GM19239 (cell line): ENCODE results near the gene KLK11.
"Not testable (repeated sequence)": the region's sequence is repeated elsewhere in the genome, so short reads cannot be mapped to it uniquely, and the experiment has no call there.

Source experiments
- DNase-seq: peaks from one replicate; pipeline ENCODE4 v3.0.0; 2011; ENCODE audit warnings: low spot score; ENCODE audit not compliant: insufficient read length
- FAIRE-seq: peaks from 2 replicates; lab custom pipeline; 2011; peaks lifted over from hg19 to GRCh38; lab: Jason Lieb, UNC

KLK11 gene

DNA sequence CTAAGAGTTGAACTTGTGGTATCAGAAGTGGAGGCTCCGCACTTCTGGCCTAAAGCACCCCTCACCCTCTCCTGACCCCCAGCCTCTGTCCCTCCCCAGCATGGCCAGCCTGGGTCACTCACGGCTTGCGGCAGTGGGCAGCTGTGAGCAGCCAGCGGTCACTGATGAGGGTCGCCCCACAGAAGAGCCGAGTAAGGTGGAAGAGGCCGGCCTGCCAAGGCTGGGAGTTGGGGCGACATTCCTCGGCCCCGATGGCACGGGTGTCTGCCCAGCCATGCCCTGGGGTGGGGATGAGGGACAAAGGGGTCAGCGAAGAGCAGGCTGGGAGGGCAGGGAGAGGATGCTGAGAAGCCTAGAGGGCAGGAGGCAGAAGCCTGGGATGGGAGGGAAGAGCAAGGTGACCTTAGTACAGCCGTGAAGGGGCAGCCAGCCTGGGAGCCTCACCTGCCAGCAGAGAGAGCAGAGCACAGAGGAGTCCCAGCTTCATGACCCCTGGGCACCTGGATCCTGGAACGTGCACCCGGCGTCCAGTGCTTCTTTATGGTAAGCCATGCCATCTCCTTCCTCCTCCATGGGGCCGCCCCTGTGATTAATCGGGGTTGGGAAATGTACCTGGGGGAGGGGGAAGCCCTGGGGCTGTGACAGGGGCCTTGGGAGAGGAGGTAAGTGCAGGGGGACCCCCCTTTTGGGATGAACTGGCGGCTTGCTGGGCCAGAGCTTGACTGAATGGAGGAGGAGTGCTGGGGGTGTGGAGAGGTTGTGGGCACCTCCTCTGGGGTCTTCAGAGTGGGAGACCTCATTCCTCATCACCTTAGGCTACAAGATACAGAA, 17.1 kb downstream of the KLK11 start:
- DNase-seq (no peak), FAIRE-seq (no peak)

DNA sequence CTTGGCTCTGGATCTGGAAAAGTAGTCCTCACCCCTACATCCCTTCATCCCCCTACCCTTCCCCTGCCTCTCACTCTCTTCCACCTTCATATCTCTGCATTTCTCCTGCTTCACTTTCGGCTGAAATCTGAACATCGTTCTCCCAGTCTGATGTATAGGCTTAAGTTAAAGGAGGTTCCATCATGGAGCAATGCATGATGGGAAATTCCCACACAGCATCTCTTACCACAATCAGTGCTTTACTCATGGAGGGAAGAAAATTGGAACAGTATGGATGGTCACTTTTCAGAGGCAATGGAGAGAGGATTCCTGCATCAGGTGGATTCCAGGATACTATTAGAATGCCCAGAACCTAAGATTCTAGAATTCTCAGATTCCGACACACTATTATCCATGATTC, 18.9 kb downstream of the KLK11 start:
- FAIRE-seq (no peak), DNase-seq (no peak)

DNA sequence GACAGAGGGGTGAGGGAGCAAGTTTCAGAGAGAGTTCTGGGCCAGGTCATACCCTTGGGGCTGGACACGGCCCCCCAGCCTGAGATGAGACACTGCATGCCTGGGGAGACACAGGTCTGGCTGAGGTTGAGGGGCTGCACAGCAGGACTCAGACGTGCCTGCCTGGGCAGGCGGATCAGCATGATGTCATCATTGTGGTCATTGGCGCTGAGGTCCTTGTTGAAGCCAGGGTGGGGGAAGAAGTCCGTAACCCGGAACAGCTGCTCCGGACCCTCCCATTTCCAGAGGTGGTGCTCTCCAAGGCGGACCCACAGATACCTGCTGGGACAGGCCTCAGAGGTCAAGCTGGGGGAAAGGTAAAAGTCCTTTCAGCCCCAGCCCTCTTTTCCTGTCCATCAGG, 20.0 kb downstream of the KLK11 start:
- FAIRE-seq (no peak), DNase-seq (no peak)

- DNase-seq (no peak), FAIRE-seq (no peak)
Observed at GRCh38 chr19:51005248-51005647, 21.2 kb downstream of the KLK11 start.

DNA sequence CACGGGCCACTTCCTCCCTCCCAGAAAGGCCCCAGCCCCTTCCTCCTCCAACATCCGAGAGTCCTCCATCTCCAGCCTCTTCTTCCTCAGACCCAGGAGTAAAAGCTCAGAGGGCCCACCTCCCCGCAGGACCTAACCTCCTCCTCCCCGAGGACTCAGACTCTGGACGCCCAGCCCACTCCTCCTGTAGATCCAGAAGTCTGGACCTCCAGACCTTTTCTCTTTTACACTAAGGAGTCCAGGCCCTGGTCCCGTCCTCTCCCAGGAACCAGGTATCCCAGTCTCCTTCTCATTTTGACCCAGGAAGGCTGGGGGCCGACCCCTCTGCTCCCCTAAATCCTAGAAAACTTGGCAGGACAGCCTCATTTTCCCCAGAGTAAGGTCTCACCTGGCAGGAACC, 23.1 kb downstream of the KLK11 start:
- no peak for FAIRE-seq
- DNase-seq: no peak

- no peak for FAIRE-seq
- no peak for DNase-seq
Observed at GRCh38 chr19:51002542-51003311, 23.7 kb downstream of the KLK11 start.

- DNase-seq (no peak), FAIRE-seq (no peak)
Observed at GRCh38 chr19:51002089-51002532, 24.3 kb downstream of the KLK11 start.

GRCh38 chr19:51001515-51001914, 24.9 kb downstream of the KLK11 start, which contains the start of gene KLK8:
TSS of gene KLK8 (minus strand) at chr19:51001604. CDS start at chr19:51001167, 437 bp downstream.
- DNase-seq (no peak), FAIRE-seq (no peak)

DNA sequence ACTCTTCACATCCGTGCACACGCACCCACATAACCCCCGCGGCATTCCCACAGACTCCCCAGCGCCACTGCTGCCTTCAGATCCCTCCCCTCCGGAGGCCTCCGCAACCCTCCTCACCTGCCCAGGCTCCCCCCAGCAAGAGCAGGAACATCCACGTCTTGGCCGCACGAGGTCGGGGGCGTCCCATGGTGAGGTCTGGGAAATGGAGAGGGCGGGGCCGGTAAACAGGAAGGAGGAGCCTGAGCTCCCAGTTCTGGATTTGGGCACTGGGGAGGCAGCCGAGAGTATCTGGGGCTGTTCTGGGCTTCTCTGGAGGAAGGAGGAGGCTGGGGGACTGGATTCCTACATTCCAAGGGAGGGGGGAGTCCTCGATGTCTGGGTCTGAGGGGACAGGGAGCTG, 25.4 kb downstream of the KLK11 start:
- no peak for DNase-seq
- no peak for FAIRE-seq

DNA sequence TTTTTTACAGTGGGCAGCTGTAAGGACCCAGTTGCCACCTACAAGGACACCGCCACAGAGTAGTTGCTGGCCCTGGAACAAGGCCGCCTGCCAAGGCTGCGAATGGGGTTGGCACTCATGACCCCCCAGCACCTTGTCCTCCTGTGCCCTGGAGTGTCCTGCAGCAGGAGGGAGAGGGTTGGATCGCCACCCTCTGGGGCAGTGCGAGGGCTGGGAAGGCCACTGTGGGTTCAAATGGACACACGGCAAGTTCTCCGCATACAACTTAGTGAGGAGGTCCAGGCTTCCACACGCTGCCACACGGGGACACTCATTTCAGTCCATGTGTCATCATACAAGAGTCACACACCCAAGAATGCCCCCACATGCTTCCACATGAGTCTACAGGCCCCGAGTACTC, 26.0 kb downstream of the KLK11 start:
- FAIRE-seq (no peak), DNase-seq (no peak)

DNA sequence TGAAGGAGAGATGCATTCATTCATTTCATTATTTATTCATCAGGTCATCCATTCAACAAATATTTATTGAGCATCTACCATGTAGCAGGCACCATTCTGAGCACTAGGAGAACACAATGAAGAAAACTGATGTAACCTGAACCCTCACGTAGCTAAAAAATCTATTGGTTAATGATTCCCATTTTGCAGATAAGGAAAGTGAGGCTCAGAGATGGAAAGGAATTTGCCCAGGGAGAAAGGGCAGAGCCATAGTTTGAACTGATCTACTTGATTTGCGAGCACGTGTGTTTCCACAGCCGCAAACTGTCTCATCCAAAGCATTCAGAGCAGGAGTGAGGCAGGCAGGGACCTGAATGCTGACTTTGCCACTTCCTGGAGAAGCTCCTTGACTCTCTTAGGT, 27.7 kb downstream of the KLK11 start:
- FAIRE-seq (no peak), DNase-seq (no peak)

DNA sequence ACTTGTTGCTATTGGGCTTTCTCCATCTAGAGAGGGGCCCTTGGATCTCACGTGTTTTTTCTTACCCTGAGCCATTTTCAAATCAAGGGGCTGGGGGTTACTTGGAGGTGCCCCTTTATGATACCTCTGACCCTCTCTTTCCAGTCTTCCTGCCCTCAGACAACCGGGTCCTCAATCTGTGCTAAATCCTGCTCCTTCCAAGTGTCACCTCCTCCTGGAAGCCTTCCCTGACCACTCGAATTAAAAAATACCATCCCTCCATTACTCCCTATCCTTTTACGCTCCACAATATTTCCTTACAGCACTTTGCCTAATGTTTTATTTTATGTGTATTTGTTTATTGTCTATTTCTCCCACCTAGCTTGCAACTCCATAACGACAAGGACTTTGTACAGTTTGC, 28.4 kb downstream of the KLK11 start:
- FAIRE-seq: no peak
- DNase-seq: no peak

- FAIRE-seq (no peak), DNase-seq (no peak)
Observed at GRCh38 chr19:50994129-50994528, 32.3 kb downstream of the KLK11 start.

GRCh38 chr19:50992666-50993035, 33.8 kb downstream of the KLK11 start:
- FAIRE-seq (no peak), DNase-seq (no peak)

- FAIRE-seq: not testable (repeated sequence)
Observed at GRCh38 chr19:50984416-50984815, 42.0 kb downstream of the KLK11 start.

GRCh38 chr19:50983625-50984292, 42.7 kb downstream of the KLK11 start, which contains the start of gene KLK7:
TSS of gene KLK7 (minus strand) at chr19:50983917. CDS start at chr19:50982399, 1,518 bp downstream.
- no peak for DNase-seq

More at GRCh38 chr19:50984416-50984815, 42.0 kb downstream of the KLK11 start:
- DNase-seq: not testable (repeated sequence)

GRCh38 chr19:50982186-50982585, 44.2 kb downstream of the KLK11 start:
- DNase-seq: no peak
- FAIRE-seq: no peak

More at GRCh38 chr19:50983625-50984292, 42.7 kb downstream of the KLK11 start, which contains the start of gene KLK7:
- no peak for FAIRE-seq

DNA sequence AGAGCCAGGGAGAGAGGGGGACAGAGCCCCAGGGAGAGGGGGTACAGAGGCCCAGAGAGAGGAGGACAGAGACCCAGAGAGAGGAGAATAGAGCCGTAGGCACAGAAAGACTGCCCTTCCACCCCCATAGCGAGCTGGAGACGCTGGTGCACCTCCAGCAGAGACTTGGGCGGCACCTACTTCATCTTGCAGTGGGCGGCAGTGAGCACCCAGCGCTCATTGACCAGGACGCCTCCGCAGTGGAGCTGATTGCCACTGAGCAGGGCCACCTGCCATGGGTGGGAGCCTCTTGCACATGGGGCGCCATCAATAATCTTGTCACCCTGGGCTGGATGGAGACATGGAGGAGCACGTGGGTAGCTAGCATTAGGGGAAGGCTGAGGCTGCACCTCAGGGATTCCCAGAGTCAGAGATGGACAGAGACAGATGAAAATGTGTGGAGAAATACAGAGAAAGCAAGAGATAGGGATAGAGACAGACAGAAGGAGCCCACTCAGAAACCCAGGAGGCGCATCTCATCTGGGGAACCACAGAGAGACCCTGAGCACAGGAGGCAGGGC, 44.7 kb downstream of the KLK11 start:
- FAIRE-seq (no peak), DNase-seq (no peak)

DNA sequence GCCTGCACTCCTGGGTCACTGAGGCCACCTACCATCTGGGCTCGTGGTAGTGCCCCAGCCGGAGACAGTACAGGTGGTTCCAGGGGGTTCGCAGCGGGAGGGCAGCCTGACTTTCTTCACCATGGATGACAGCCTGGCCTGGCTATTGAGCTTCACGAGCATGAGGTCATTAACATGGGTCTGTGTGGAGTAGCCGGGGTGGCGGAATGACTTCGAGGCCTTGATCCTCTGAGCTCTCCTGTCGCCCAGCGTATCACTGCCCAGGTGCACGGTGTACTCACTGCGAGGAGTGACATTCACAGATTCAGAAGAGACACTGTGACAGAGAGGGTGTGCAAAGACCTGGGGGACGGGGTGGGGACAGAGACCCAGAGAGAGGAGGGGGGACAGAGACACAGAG, 46.2 kb downstream of the KLK11 start:
- no peak for DNase-seq
- FAIRE-seq: no peak

GRCh38 chr19:50979758-50980157, 46.7 kb downstream of the KLK11 start:
- DNase-seq (no peak), FAIRE-seq (no peak)
